Upper lobe of left lung (tissue), 6 donors: ENCODE measurements around the gene NOCT. TPM values are rescaled to one million over a fixed set of nuclear protein-coding genes. Genes with fewer than 3 reads are reported as not detected.

Experiments
- ATAC-seq, 2 donors: fragments of 200-7000 bp; cut with Tn5 transposase; one replicate each; pipeline ENCODE4 v1.9.1; 2022; ENCODE audit warnings: mild to moderate bottlenecking in 2 of 2, moderate library complexity in 2 of 2; ENCODE audit not compliant: low FRiP score in 2 of 2
- DNase-seq, 2 donors: peaks; one replicate each; pipeline ENCODE4 v3.0.0-alpha.2; 2019 to 2020
- H3K27ac ChIP-seq, 4 donors: fragments of 200-600 bp; sonication (generic); one replicate each; pipeline ENCODE4 v1.5.1; 2016 to 2019
- H3K27me3 ChIP-seq, 4 donors: fragments of 200-600 bp; sonication (generic); one replicate each; pipeline ENCODE4 v1.5.1; 2017 to 2019
- H3K36me3 ChIP-seq, 4 donors: fragments of 200-600 bp; sonication (generic); one replicate each; pipeline ENCODE4 v1.5.1; 2016 to 2019
- H3K4me1 ChIP-seq, 4 donors: fragments of 200-600 bp; sonication (generic); one replicate each; pipeline ENCODE4 v1.5.1; 2018 to 2019
- H3K4me3 ChIP-seq, 4 donors: fragments of 200-600 bp; sonication (generic); one replicate each; pipeline ENCODE4 v1.5.1; 2017 to 2019; ENCODE audit warnings: mild to moderate bottlenecking in 2 of 4, moderate library complexity in 1 of 4
- H3K9me3 ChIP-seq, 4 donors: fragments of 200-600 bp; sonication (generic); one replicate each; pipeline ENCODE4 v1.5.1; 2018 to 2019
- EP300 ChIP-seq, 4 donors: sonication (generic); formaldehyde crosslinking; IDR thresholded peaks; one replicate each; pipeline ENCODE4 v1.5.1; 2017; ENCODE audit warnings: antibody characterized with exemption in 4 of 4, control low read depth in 2 of 4
- POLR2A ChIP-seq, 4 donors: fragments of 450-650 bp; IDR thresholded peaks; one replicate each; pipeline ENCODE4 v1.5.1; 2016 to 2017; ENCODE audit warnings: antibody characterized with exemption in 4 of 4, mild to moderate bottlenecking in 2 of 4
- POLR2AphosphoS5 ChIP-seq, 2 donors: sonication (generic); formaldehyde crosslinking; IDR thresholded peaks; one replicate each; pipeline ENCODE4 v1.5.1; 2017; ENCODE audit warnings: antibody characterized with exemption in 2 of 2
- WGBS, 2 donors: methylation state at CpG; one replicate each; pipeline ENCODE4 v1.1.5; 2017 to 2018; 5-methylcytosine and 5-hydroxymethylcytosine counted together
- total RNA-seq, 6 donors: library from RNA; depleted of rRNA in 4 of 6; stranded (reverse); fragments of >200 nt in 4 of 6; gene quantifications; one replicate each; pipeline versions ENCODE4 v1.1.0 to v1.2.1, GENCODE V29; 2016 to 2021
- TF ChIP-seq, protein P1 (sequence below), 6 experiments: fragments of 450-650 bp in 4 of 6; fragments of 200-600 bp in 2 of 6; sonication (generic) in 2 of 6; IDR thresholded peaks; one replicate each; pipeline ENCODE4 v1.5.1; 2016 to 2019; ENCODE audit warnings: antibody characterized with exemption in 6 of 6
- donor health status: DM: no; HTN: no; CAD: no; lungs with moderate emphysema.
- donor health status: DM: no; HTN: yes; CAD: no; lungs with severe emphysema.

The NOCT gene
- total RNA-seq, 6 donors from 2014 or later: 1.9 to 14.3 (median 4.7) TPM

DNA sequence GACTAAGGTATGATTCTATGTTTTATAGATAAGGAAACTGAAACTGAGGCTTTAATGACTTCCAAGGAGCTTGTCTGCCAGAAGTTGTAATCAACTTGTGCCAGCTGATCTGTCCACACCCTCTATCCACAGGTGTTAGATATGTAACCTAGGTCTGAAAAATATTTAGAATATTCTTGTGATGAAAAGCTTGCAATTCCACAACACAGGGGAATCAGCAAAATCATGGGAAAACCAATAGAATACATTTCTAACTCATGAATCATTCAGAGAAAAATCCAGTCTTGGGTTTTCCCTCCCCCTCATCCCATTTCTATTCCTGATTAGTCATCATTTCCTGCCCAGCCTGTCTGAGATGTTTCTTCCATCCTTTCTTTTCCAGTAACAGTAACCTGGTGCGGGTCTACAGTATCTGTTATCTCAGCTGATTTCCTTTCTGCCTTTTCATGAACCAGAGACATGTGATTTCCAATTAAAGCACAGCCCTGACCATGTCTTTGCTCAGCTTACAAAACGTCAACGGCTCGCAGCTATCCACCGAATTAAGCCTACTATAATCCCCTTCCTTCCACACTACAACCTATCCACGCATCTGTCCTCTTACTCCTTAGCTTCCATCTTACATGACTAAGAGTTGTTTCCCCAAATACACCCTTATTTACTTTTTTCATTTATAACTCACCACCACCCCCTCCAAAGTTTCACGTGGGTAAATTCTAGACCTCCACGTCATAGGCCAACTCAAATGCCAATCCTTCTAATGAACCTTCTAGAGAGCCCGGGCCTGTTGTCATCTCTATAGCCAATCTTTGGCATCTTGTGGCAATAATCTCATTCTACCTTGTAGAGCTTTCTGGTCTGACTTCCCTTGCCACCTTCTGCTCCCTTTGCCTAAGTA lies 961 bp upstream of the NOCT start:
- H3K9me3 ChIP-seq: no peaks in the 10 kb centered on the region
- TF ChIP-seq EP300 (IDR thresholded peaks at IDR 0.05) (peak in 2 of 4 donors; percentile 47 to 51), POLR2A (IDR thresholded peaks at IDR 0.05) (no peak), POLR2AphosphoS5 (IDR thresholded peaks at IDR 0.05) (peak in 1 of 2 donors; percentile 64)
- ATAC-seq: peak; percentile 2 to 66
- no peaks in the 10 kb centered on the region for H3K36me3 ChIP-seq
- peak overlapping the region in 3 of 4 donors; percentile 52 to 85 (median 82) for H3K4me3 ChIP-seq
- H3K27me3 ChIP-seq: no peaks in the 10 kb centered on the region
- peaks cover 19 to 50% (median 28%) of the 10 kb centered on the region in 4 donors for H3K4me1 ChIP-seq
- H3K27ac ChIP-seq: peak overlapping the region; percentile 78 to 87 (median 80)
- DNase-seq: no peak
- WGBS, 2 donors: 38 to 41% methylated on average over 9 of the region's 9 CpGs

DNA sequence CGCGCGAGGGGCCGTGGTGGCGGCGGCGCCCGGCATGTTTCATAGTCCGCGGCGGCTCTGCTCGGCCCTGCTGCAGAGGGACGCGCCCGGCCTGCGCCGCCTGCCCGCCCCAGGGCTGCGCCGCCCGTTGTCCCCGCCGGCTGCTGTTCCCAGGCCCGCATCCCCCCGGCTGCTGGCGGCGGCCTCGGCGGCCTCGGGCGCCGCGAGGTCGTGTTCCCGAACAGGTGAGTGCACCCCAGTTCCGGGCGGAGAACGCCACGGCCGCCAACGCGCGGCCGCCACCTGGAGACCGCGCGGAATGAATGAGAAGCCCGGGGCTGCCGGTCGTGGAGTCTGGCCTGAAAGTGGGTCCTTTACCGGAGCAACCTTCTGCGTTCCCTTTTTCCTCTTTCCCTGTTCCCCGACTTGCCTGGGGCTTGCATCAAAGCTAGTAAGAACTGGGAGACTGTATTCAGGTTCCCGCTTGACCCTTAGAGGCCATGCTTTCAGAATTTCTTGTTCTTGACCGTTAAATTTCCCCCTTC lies 429 bp downstream of the NOCT start:
- no peaks in the 10 kb centered on the region for H3K9me3 ChIP-seq
- peaks cover 19 to 54% (median 28%) of the 10 kb centered on the region in 4 donors for H3K4me1 ChIP-seq
- peak overlapping the region; percentile 78 to 87 (median 80) for H3K27ac ChIP-seq
- DNase-seq (peak; percentile 57 to 92), ATAC-seq (peak; percentile 3 to 21)
- no peaks in the 10 kb centered on the region for H3K36me3 ChIP-seq
- TF ChIP-seq POLR2AphosphoS5 (IDR thresholded peaks at IDR 0.05) (no peak), POLR2A (IDR thresholded peaks at IDR 0.05) (no peak), EP300 (IDR thresholded peaks at IDR 0.05) (no peak)
- TF ChIP-seq, protein P1, sequence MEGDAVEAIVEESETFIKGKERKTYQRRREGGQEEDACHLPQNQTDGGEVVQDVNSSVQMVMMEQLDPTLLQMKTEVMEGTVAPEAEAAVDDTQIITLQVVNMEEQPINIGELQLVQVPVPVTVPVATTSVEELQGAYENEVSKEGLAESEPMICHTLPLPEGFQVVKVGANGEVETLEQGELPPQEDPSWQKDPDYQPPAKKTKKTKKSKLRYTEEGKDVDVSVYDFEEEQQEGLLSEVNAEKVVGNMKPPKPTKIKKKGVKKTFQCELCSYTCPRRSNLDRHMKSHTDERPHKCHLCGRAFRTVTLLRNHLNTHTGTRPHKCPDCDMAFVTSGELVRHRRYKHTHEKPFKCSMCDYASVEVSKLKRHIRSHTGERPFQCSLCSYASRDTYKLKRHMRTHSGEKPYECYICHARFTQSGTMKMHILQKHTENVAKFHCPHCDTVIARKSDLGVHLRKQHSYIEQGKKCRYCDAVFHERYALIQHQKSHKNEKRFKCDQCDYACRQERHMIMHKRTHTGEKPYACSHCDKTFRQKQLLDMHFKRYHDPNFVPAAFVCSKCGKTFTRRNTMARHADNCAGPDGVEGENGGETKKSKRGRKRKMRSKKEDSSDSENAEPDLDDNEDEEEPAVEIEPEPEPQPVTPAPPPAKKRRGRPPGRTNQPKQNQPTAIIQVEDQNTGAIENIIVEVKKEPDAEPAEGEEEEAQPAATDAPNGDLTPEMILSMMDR (IDR thresholded peaks at IDR 0.05): peak in 1 of 6 experiments; percentile 3
- H3K27me3 ChIP-seq: no peaks in the 10 kb centered on the region
- 0 to 2% methylated on average over 15 to 19 of the region's 55 CpGs for WGBS, 2 donors
- peak overlapping the region; percentile 47 to 85 (median 67) for H3K4me3 ChIP-seq

DNA sequence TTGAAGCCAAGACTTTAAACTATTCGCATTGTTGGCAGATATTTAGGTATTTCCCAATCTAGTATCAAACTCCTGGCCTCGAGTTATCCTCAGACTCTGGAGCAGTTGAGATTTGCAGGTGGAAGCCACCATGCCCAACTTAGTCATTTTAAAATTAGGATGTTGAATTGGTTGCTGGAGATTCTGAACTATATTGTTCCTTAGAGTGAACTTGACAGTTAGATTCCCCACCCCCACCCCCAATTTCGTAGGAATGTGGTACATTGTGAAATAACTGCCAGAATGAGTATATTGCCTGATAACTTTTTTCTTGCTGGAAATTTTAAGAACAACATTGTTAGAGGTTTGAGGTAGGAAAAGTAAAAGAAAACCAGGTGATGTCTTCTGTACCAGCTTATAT lies 2.3 kb downstream of the NOCT start:
- no peaks in the 10 kb centered on the region for H3K9me3 ChIP-seq
- no peak overlapping the region for H3K4me3 ChIP-seq
- TF ChIP-seq POLR2A (IDR thresholded peaks at IDR 0.05) (no peak), EP300 (IDR thresholded peaks at IDR 0.05) (no peak), POLR2AphosphoS5 (IDR thresholded peaks at IDR 0.05) (no peak)
- TF ChIP-seq, protein P1 (IDR thresholded peaks at IDR 0.05): no peak
- 44 to 51% methylated on average over 3 of the region's 3 CpGs for WGBS, 2 donors
- no peaks in the 10 kb centered on the region for H3K27me3 ChIP-seq
- ATAC-seq (no peak), DNase-seq (no peak)
- peaks cover 19 to 54% (median 28%) of the 10 kb centered on the region in 4 donors for H3K4me1 ChIP-seq
- no peak overlapping the region for H3K27ac ChIP-seq
- H3K36me3 ChIP-seq: no peaks in the 10 kb centered on the region

DNA sequence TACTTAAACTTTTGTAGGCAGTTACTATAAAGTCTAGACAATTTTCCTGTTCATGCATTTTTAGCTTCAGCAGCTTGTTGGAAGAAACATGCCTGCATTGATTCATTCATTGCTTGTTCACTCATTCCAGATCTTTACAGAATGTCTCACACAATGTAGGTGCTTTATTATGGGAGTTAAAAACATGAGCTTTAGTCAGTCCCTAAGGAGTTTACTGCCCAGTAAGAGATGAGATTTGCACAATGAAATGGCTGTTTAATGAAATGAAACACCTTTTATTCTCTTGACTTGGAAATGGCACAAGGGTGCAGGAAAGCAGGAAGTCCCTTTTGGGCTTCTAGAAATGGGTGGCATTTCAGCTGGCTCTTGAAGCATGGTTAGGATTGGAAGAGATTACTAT lies 2.9 kb downstream of the NOCT start:
- H3K27ac ChIP-seq: no peak overlapping the region
- H3K9me3 ChIP-seq: no peaks in the 10 kb centered on the region
- ATAC-seq (no peak), DNase-seq (no peak)
- H3K27me3 ChIP-seq: no peaks in the 10 kb centered on the region
- peaks cover 19 to 54% (median 28%) of the 10 kb centered on the region in 4 donors for H3K4me1 ChIP-seq
- H3K36me3 ChIP-seq: no peaks in the 10 kb centered on the region
- TF ChIP-seq POLR2AphosphoS5 (IDR thresholded peaks at IDR 0.05) (no peak), EP300 (IDR thresholded peaks at IDR 0.05) (no peak), POLR2A (IDR thresholded peaks at IDR 0.05) (no peak)
- TF ChIP-seq, protein P1 (IDR thresholded peaks at IDR 0.05): no peak
- no peak overlapping the region for H3K4me3 ChIP-seq

DNA sequence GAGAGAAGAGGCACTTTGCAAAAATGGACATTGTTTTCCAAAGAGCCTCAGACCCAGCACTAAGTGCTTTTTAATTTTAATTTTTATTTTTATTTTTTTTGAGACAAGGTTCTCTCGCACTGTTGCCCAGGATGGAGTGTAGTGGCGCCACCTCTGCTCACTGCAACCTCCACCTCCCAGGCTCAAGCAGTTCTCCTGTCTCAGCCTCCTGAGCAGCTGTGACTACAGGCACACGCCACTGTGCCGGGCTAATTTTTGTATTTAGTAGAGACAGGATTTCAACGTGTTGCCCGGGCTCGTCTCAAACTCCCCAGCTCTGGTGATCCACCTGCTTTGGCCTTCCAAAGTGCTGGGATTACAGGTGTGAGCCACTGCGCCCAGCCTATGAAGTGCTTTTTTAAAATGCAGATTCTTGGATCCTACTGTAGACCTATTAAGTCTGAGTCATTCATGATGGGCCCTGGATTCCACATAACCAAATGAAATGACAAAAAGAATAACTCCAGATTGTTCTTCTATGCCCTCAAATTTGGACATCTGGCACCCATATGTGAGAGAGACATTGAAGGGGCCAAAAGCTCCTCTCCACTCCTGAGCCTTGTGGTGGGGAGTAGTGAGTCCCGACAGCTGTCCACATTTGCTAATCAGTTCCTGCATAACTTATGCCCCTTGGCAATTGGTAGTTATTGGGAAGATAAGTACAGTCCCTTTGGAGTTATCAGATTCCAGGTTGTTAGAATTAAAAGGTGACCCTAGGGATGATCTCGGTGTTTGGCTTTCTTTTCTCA lies 3.6 kb downstream of the NOCT start:
- Histone ChIP-seq H3K27me3 (no peaks in the 10 kb centered on the region), H3K9me3 (no peaks in the 10 kb centered on the region), H3K36me3 (no peaks in the 10 kb centered on the region), H3K4me3 (no peak overlapping the region), H3K4me1 (peaks cover 15 to 48% (median 25%) of the 10 kb centered on the region in 4 donors), H3K27ac (no peak overlapping the region)
- no peak for DNase-seq
- no peak for ATAC-seq
- WGBS, 2 donors: 83% methylated on average over 10 of the region's 10 CpGs
- no peak for TF ChIP-seq EP300 (IDR thresholded peaks at IDR 0.05)
- no peak for TF ChIP-seq POLR2AphosphoS5 (IDR thresholded peaks at IDR 0.05)
- TF ChIP-seq POLR2A (IDR thresholded peaks at IDR 0.05): no peak
- TF ChIP-seq, protein P1 (IDR thresholded peaks at IDR 0.05): no peak
